Activated CD8-positive, alpha-beta T cell treated with anti-CD3 and anti-CD28 coated beads for 36 hours (primary cell): ENCODE data around the gene PTPN18. TPM values are rescaled to one million over a fixed set of nuclear protein-coding genes. Genes with fewer than 3 reads are reported as not detected.

Experiments
- ATAC-seq: fragments of 200-7000 bp; cut with Tn5 transposase; one replicate; pipeline ENCODE4 v1.10.0; 2021; ENCODE audit warnings: mild to moderate bottlenecking, moderate library complexity
- CTCF ChIA-PET: fragments of 350-600 bp; sonication (Branson Sonifier 250); formaldehyde crosslinking; loops from one replicate; lab custom pipeline; 2021; ENCODE audit warnings: antibody characterized with exemption; lab: Charles Lee
- POLR2A ChIA-PET: fragments of 350-600 bp; sonication (Branson Sonifier 250); formaldehyde crosslinking; loops from one replicate; lab custom pipeline; 2021; ENCODE audit warnings: antibody characterized with exemption; lab: Charles Lee
- DNase-seq: peaks from one replicate; pipeline ENCODE4 v3.0.0-alpha.2; 2020
- H3K27ac Mint-ChIP-seq: one replicate; pipeline ENCODE4 v1.8.0; 2021; ENCODE audit warnings: mild to moderate bottlenecking, mixed read lengths
- H3K27me3 Mint-ChIP-seq: one replicate; pipeline ENCODE4 v1.8.0; 2021; ENCODE audit warnings: mixed read lengths
- H3K36me3 Mint-ChIP-seq: one replicate; pipeline ENCODE4 v1.8.0; 2021; ENCODE audit warnings: low read depth, mixed read lengths
- H3K4me1 Mint-ChIP-seq: one replicate; pipeline ENCODE4 v1.8.0; 2021; ENCODE audit warnings: low read depth, mixed read lengths
- H3K4me3 Mint-ChIP-seq: one replicate; pipeline ENCODE4 v1.8.0; 2021; ENCODE audit warnings: mild to moderate bottlenecking, moderate library complexity, mixed read lengths
- H3K9me3 Mint-ChIP-seq: one replicate; pipeline ENCODE4 v1.8.0; 2021; ENCODE audit warnings: mixed read lengths
- intact Hi-C: fragments of 100-400 bp; cut with micrococcal nuclease; formaldehyde crosslinking; loops from one replicate; pipeline ENCODE4 v1.10.0; 2022
- total RNA-seq, 2 experiments: library from RNA; stranded (reverse); gene quantifications; one replicate each; pipeline ENCODE4 v1.2.3, GENCODE V29; 2021
- TF ChIP-seq, protein P1 (sequence below): fragments of 200-600 bp; IDR thresholded peaks from one replicate; pipeline ENCODE4 v1.8.0; 2022; ENCODE audit warnings: antibody characterized with exemption, mild to moderate bottlenecking

The PTPN18 gene
- total RNA-seq, 2 experiments from 2014 or later = 32.9 to 35.4 TPM

DNA sequence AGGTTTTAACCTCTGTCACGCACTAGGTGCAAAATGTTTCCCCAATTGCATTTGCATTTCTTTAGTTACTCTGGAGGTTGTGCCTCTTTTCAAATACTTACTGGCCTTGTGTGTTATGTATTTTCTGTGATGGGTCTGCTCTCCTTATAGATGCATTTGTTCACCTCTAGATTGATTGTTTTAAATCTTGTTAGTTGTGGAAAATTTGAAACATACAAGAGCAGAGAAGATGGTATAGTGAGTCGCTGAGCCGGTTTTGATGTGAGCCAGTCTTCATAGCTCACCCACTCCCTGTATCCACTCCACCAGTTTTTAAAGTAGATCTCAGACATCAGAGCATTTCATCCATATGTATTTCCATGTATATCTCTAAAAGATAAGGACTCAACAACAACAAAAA, 6.7 kb upstream of the PTPN18 start:
- no peak overlapping the region for H3K4me3 Mint-ChIP-seq
- ATAC-seq (peak; percentile 27), DNase-seq (no peak)
- H3K9me3 Mint-ChIP-seq = no peaks in the 10 kb centered on the region
- TF ChIP-seq, protein P1, sequence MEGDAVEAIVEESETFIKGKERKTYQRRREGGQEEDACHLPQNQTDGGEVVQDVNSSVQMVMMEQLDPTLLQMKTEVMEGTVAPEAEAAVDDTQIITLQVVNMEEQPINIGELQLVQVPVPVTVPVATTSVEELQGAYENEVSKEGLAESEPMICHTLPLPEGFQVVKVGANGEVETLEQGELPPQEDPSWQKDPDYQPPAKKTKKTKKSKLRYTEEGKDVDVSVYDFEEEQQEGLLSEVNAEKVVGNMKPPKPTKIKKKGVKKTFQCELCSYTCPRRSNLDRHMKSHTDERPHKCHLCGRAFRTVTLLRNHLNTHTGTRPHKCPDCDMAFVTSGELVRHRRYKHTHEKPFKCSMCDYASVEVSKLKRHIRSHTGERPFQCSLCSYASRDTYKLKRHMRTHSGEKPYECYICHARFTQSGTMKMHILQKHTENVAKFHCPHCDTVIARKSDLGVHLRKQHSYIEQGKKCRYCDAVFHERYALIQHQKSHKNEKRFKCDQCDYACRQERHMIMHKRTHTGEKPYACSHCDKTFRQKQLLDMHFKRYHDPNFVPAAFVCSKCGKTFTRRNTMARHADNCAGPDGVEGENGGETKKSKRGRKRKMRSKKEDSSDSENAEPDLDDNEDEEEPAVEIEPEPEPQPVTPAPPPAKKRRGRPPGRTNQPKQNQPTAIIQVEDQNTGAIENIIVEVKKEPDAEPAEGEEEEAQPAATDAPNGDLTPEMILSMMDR = no peak
- ChIA-PET CTCF (no interaction called here), POLR2A (interaction anchor here (0.7 to 0.8 kb wide), 2 partner anchors 24 to 28 kb away, joined by 3 read pairs; no protein-coding TSS in a partner anchor)
- H3K4me1 Mint-ChIP-seq = peaks cover 28% of the 10 kb centered on the region
- peaks cover 50% of the 10 kb centered on the region for H3K36me3 Mint-ChIP-seq
- H3K27me3 Mint-ChIP-seq = no peaks in the 10 kb centered on the region
- intact Hi-C loops = no loop called here
- no peak overlapping the region for H3K27ac Mint-ChIP-seq

DNA sequence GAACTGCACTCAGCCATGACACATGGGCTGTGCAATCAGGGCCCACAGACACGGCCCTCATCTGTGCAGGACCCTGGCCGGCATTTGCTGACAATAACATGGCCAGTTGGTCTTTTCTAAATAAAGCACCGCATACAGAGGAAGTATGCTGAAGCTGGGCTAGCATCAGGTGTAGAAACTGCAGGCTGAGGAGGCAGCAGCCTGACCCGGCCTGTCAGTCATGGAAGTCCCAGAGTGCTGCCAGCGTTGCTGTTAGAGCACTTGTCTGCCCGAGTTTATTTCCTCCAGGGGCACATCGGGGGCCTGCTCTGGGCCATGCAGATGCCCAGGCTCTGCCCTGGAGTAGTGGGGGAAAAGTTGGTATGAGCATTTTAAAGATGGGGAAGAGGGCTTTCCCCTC, 4.1 kb upstream of the PTPN18 start:
- peaks cover 24% of the 10 kb centered on the region for H3K36me3 Mint-ChIP-seq

DNA sequence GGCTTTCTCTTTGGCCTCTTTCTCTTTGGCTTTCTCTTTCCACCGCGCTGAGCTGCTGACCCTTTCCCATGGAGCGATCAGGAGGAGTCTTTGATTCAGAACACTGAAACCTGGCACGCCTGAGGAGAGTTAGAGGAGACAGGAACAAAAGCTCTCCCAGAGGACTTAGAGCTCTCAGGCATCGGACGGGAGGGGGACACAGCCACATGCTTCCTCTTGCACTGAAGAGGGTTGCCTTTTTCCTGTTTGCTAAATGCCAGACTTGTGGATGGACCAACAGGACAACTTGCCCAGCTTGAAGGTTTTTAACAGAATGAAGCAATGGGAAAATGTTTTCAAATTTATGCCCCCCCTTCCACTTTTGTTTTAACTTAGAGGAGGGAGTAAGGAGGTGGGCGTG, 3.6 kb upstream of the PTPN18 start:
- no peak for DNase-seq
- H3K4me1 Mint-ChIP-seq = peaks cover 18% of the 10 kb centered on the region
- peaks cover 19% of the 10 kb centered on the region for H3K36me3 Mint-ChIP-seq
- no peak overlapping the region for H3K4me3 Mint-ChIP-seq
- ChIA-PET POLR2A (interaction anchor here (5.8 kb wide), 1 partner anchor 9 kb away, joined by 65 read pairs; the partner anchor contains the start of gene IMP4), CTCF (interaction anchor here (1.5 kb wide), 1 partner anchor 11 kb away, joined by 4 read pairs; a partner anchor contains a TSS)
- H3K27me3 Mint-ChIP-seq = no peaks in the 10 kb centered on the region
- intact Hi-C loops = no loop called here
- ATAC-seq = no peak
- no peaks in the 10 kb centered on the region for H3K9me3 Mint-ChIP-seq
- no peak overlapping the region for H3K27ac Mint-ChIP-seq
- TF ChIP-seq, protein P1 = no peak

More for the DNA sequence above, 4.1 kb upstream of the PTPN18 start:
- Mint-ChIP-seq H3K9me3 (no peaks in the 10 kb centered on the region), H3K27ac (no peak overlapping the region), H3K4me1 (peaks cover 23% of the 10 kb centered on the region), H3K27me3 (no peaks in the 10 kb centered on the region), H3K4me3 (no peak overlapping the region)
- TF ChIP-seq, protein P1 = no peak
- ChIA-PET POLR2A (interaction anchor here (5.8 kb wide), 1 partner anchor 9 kb away, joined by 65 read pairs; the partner anchor contains the start of gene IMP4), CTCF (no interaction called here)
- intact Hi-C loops = no loop called here
- DNase-seq = no peak
- ATAC-seq = no peak

DNA sequence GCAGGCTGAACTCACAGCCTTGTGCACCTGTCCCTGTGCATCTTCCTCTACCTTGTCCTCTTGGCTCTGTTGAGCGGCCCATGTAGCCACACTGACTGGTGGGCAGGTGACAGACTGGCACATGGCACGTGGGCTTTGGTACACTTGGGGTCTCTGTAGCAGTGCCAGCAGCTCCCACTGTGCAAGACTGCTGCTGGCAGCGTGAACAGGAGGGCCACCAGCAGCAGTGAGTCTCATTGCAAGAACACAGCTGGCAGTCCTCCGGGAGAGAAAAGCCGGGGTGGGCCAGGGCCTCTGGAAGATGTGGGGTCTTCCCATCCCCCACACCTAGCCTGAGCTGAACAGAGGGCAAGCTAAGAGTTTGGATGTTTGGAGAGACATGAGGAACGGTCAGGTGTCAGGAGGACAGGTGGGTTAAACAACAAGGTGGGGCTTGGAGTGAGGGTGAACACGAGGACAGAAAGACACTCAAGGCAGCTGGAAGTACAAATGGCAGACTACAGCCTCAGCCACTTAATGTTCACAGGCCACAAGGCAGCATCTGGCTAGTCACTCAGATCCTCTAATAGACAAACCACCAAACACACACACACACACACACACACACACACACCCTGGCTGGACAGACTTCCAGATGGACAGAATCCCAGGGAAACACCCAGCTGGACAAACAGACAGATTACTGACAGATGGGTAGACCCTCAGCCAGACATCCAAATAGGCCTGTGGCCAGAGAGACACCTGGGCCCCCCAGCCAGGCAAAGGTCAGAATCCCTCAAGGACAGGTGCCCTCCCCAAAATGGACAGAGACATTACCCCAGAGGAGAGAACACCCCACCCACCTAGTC, 2.3 kb upstream of the PTPN18 start:
- intact Hi-C loops = no loop called here
- ChIA-PET POLR2A (interaction anchor here (1.1 to 5.8 kb wide), 2 partner anchors 10 to 36 kb away, joined by 3 to 65 read pairs; partner anchors contain the start of gene IMP4), CTCF (interaction anchor here (0.9 to 2.9 kb wide), 3 partner anchors 12 to 23 kb away, joined by 3 to 10 read pairs (median 4); a partner anchor contains a TSS)
- Mint-ChIP-seq H3K4me1 (peaks cover 15% of the 10 kb centered on the region), H3K4me3 (no peak overlapping the region), H3K9me3 (no peaks in the 10 kb centered on the region), H3K27me3 (no peaks in the 10 kb centered on the region), H3K36me3 (peaks cover 7% of the 10 kb centered on the region), H3K27ac (no peak overlapping the region)
- TF ChIP-seq, protein P1 = no peak
- DNase-seq = no peak
- ATAC-seq = no peak

DNA sequence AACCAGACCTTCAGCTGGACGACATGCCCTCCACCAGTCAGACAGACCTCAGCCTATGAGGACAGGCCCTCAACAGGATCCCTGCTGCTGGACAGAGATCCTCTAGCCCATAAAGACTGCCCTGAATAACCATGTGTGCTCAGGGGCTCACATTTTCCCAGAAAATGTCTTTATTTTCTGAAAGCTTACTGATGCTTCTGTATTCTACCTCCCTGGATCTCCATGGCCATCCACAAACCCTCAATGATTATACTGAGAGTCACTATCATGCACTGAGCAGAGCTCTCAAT, 1.8 kb upstream of the PTPN18 start:
- ATAC-seq (no peak), DNase-seq (no peak)
- Mint-ChIP-seq H3K27ac (no peak overlapping the region), H3K36me3 (peaks cover 4% of the 10 kb centered on the region), H3K9me3 (no peaks in the 10 kb centered on the region), H3K4me1 (peaks cover 14% of the 10 kb centered on the region), H3K27me3 (no peaks in the 10 kb centered on the region), H3K4me3 (peak overlapping the region; percentile 66)
- CTCF ChIA-PET = interaction anchor here (0.9 to 2.9 kb wide), 2 partner anchors 18 to 23 kb away, joined by 3 to 10 read pairs; no protein-coding TSS in a partner anchor
- intact Hi-C loops = no loop called here
- TF ChIP-seq, protein P1 = no peak
- POLR2A ChIA-PET = interaction anchor here (1.1 to 5.8 kb wide), 2 partner anchors 11 to 35 kb away, joined by 3 to 65 read pairs; partner anchors contain the start of gene IMP4
